NK-92 treated with Interleukin-12 subunit alpha and Interleukin-12 subunit beta, amount 100 ng/mL, for 24 hours (cell line): ENCODE results near the gene ZNF558.

Experiments
- DNase-seq: peaks from one replicate; lab custom pipeline; 2025; lab: John Stamatoyannopoulos, UW

The ZNF558 gene

DNA sequence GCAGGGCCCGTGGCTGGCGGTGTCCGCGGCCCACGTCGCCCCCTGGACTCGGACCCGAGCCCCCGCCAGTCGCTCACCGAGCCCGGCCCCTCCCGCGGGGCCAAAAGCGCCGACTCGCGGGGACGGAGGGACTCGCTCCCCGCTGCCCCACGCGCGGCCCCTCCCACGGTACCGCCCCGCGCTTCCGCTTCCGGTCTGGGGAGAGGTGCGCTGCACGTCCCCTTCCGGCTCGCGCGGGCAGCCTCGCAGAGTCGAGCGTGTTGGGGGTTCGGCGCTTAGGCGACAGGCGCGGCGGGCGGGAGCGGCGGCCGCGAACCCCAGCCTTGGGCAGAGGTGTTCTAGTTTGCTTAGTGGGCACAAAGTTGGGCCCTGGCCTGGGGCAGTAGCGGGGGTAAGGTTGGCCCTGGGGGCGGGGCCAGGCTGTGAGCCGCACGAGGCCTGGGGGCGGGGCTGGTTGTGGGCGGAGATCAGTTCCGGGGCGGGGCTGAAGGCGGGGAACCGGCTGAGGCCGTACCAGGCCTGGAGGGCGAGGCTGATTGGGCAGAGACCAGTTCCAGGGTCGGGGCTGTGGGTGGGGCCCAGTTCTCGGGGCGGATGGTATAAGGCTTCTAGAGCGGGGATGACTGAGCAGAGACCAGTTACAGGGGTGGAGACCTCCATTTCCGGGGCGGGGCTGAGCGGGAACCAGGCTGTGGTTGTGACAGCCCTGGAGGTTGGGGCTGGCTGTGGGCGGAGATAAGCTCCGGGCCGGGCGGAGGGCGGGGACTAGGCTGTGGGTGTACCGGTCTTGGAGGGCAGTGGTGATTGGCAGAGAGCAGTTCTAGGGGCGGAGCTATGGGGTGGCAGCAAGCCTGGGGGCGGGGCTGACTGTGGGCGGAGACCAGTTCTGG lies at the start of gene ZNF558, which contains the start of gene MBD3L1:
Gene ZNF558, minus strand, starts transcription at position 173 of the 890 bp plus-strand sequence. CDS start 9,645 bp downstream, outside the sequence.
Gene MBD3L1, plus strand, starts transcription at position 246 of the 890 bp plus-strand sequence. CDS start 10,302 bp downstream, outside the sequence.
- DNase-seq = peak; percentile 99

DNA sequence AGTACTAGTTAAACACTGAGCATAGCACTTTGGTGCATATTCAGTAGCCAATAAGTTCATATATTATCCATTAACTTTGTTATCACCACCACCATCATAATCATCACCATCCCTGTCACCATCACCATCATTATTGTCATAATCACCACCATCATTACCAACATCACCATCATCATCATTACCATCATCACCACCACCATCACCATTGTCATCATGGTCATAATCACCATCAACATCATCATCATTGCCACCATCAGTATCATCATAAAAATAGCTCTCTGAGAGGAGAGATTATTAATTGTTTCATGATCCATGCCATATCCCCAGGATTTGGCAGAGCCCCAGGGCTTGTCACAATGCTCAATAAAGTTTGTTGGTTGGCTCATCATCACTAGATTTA lies 49.4 kb upstream of the ZNF558 start:
- no peak for DNase-seq

DNA sequence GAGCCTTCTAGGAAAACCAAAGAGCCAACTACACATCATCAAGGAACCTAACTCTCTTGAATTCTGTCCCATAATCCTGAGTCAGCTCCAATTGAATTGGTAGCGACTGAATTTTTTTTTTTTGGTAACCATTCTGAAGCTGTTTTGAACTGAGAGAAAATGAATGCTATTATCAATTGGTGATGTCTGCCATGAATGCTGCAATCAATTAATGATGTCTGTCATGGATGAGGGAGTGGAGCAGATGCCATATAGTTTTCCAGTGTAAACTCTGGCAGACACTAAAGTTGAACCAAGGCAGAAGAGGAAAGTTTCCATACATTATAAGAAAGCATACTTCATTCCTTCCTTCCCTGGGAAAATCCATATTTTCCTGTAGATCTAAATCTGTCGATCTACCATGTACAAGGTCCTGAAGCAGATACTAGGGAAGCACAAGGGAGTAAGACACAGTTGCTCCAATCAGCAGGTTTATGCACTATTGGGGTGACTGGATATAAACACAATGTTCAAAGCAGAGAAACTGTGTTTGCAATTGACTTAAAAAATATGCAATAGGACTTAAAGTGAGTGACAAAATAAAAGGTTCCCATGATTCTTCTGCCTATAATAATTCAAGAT lies 48.9 kb upstream of the ZNF558 start:
- no peak for DNase-seq

DNA sequence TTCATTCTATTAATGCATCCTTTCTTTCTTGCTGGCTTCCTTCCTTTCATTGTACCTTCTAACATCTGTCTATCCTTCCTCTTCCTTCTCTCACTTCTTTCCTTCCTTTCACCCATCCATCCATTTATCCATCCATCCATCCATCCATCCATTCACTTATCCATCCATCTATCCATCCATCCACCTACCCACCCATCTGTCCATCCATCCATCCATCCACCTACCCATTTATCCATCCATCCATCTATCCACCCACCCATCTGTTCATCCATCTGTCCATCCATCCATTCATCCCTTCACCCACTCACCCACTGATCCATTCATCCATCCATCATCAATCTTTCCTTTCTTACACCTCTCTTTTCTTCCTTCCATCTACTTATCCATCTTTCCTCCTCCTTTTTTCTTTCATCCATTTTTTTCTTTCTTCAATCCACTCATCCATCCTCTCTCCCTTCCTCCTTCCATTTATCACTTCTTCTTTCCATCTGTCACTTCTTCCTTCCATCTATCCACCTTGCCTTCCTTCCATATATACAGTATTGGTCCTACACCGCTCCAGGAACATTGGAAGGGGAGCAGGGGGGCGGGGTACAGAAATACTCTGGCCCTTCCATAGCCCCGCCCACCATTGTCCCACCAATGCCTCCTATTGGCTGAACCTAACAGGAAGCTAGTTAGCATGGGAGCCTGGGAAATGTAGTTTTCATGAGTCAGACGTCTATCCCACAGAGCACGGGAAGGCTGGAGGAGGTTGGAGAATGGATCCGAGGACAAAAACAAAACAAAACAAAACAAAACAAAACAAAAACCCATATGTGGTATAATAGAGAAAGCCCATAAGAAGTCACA lies 46.0 kb upstream of the ZNF558 start:
- DNase-seq = no peak

DNA sequence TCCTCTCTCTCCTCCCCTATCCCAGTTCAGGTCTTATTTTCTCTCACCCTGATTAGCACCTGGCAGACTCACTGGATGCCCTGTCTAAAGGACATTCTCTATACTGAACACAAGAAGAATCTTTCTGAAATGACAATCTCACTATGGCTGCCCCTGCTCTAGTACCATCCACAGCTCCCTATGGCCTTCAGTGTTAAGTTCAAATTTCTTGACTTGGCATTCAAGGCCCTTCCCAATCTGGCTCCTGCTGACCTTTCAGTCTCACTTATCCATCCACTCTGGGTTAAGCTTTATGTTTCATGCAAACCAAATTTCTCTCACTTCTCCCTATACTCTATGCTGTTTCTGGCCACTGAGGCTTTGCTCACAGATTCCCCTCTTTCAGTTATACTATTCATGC lies 34.2 kb upstream of the ZNF558 start:
- DNase-seq = no peak

DNA sequence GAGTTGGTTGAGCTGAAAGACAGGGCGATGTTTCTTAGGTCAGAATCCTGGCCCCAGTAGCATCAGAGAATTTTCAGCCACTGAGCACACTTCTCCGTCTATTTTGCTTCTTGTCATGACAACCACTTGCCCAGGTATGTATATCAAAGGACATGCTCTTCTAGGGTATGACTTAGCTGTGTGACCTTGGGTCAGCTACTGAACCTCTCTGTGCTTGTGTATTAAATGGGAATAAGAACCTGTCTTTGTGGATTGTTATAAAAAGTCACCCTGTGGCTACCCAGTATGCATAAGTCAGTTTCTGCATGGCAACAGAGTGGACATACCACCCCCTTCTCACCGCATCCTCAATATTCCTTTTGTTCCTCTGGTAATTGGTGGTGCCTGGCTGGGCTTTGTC lies 26.2 kb upstream of the ZNF558 start:
- DNase-seq = no peak

DNA sequence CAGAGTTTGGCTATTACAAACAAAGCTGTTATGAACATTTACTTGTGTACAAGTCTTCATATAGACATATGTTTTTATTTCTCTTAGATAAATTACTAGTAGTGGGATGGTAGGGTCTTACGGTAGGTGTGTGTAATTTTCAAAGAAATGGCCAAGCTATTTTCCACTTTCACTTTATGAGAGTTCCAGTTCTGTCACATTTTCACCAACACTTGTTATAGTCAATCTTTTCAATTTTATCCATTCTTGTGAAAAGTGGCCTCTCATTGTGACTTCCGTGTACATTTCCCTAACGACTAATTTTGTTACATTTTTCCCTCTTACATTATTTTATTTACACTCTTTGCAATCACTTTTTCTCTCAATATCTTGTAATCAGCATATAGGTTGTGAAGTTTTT lies 18.4 kb upstream of the ZNF558 start:
- no peak for DNase-seq

DNA sequence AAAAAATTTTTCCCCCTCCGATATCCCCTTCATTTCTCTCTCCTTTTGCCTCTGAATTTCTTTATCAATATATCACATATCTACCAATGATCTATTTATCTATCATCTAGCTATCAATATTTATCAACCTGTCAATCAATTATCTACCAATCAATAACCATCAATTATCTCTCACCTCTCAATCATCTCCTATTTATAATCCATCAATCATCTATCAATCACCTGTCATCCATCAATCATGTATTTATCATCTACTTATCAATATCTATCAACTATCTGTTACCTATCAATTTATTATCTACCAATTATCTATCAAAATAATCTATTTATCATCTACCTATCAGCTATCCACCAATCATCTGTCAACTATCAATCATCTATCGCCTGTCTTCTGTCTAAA lies 17.1 kb upstream of the ZNF558 start:
- DNase-seq = no peak

DNA sequence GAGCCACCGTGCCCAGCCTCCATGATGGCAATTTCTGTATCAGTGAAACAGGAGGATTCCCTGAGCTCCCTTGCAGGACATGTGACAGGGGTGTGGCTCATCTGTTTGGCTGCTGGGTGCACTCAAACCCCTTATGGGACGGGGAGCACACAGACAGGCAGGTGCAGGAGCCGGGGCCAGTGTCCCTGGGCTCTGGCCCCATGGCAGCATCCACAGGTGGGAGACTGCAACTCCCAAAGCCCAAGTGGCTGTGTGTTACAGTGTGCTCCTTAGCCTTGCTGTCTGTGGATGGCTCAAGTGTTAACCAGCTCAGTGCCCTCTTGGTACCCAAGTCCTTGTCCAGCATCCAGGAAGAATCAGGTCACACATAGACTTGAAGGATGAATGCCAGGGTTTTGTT lies 14.7 kb upstream of the ZNF558 start:
- no peak for DNase-seq

DNA sequence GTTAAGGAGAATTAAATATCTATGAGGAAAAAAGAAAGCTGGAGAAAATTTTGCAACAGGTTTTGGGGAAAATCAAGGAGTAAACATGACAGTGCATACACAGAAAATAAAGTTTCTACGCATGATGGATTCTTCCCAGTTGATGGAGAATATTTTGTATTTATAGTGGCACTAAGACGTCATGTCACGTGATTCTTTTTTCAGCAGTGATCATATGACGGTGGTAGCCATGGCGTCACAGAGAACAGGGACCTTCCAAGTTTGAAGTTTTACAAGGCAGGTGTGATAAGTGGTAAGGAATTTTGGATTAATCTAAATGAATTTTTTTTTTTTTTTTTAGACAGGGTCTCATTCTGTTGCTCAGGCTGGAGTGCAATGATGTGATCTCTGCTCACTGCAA lies 8.6 kb upstream of the ZNF558 start:
- no peak for DNase-seq

DNA sequence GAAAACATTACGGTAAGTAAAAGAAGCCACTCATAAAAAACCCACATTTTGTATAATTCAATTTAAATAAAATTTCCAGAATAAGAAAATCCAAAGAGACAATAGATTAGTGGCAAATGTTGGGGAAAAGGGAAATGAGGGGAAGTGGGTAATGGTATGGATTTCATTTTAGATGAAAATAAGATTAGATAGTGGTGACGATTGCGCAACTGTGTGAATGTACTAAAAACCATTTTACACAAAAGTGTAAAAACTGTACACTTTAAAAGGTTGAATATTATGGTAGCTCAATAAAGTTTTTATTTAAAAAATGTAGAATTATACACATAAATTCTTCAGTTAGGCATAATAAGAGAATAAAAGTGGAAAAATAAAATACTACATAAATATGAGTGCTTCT lies 3.8 kb upstream of the ZNF558 start:
- no peak for DNase-seq

DNA sequence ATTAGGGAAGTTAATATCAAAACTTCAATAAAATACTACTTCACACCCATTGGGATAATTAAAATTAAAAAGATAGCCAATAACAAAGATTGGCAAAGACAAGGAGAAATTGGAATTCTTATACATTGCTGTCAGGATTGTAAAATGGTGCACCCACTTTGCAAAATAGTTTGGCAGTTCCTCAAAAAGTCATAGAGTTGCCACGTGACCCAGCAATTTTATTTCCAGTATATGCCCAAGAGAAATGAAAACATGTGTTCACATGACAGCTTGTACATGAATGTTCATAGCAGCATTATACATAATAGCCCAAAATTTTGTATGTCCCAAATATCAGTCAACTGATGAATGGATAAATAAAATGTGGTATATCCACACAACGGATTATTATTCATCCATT lies 3.3 kb upstream of the ZNF558 start:
- DNase-seq = no peak

DNA sequence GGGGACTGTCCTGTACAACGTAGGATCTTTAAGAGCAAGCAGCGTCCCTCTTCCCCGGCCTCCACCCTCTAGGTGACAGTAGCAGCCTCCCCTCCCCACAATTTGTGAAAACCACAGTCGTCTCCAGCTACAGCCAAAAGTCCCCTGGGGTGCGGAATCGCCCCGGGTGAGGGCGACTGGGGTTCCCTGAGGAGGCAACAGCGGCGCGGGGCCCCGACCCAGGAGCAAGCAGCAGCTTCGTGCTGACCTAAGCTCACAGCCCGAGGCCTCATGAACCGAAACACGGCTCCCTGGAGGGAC lies 322 bp downstream of the ZNF558 start:
- no peak for DNase-seq

DNA sequence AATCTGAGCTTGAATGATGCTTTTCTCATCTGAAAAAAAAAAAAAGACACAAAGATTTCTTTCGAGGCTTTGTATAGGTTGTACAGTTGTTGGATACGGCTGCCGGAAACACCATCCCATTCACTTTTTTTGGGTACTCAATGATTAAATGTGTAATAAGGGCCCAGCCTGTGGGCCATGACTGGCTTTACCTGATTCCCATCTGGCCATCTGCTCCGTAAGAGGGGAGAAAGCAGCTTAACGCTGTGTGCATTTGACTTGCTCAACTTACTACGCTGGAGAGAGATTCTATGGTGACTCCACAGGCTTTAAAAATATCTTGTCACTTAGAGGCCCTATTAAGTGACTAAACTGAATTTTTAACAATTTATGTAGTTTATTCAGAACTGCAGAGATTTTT lies 731 bp downstream of the ZNF558 start:
- no peak for DNase-seq

DNA sequence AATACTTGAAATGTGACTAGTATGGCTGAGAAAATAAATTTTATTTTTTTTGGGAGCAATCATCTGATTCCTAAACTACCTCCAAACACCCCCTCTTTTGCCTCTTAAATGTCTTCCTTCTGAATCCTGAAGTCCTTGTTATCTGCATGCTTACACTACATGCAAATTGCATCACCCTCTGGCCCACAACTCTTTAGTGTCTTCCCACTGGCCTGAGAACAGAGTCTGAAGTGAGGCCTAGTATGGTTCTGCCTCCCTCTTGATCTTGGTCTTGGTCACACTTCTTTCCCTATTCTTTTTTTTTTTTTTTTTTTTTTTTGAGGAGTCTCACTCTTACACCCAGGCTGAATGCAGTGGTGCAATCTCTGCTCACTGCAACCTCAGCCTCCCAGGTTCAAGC lies 4.8 kb downstream of the ZNF558 start:
- DNase-seq = no peak

DNA sequence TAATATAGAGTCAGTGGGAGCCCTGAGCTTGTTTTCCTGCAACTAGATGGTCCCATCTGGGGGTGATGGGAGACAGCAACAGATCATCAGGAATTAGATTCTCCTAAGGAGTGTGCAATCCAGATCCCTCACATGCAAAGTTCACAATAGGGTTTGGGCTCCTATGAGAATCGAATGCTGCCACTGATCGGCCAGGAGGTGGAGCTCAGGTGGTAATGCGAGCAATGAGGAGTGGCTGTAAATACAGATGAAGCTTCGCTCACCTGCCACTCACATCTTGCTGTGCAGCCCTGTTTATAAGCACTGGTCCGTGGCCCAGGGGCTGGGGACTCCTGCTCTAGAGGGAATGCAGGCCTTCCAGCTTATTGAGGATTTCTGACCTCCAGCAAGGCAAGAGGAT lies 5.7 kb downstream of the ZNF558 start:
- DNase-seq = no peak

DNA sequence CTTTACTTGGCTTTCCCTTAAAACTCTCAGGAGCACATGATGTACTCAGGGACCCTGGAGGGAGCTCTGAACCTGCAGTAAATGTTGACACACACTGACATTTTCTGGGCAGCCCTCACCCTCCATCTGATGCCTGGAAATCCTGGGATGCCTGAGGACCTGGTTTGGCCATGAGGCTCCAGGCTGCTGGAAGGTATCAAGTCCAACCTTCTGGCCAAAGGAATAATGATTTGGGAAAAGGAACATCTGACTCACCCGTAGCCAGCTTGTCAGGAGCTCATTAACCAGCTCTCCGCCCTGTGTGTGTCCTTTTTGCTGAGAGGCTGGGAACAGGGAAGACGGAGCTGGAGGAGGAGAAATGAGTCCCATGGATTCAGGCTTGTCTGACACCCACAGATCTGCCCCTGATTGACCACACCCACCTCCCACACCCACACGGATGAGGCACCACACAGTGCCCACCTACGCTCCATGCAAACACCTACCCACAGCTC lies 10.3 kb downstream of the ZNF558 start:
- DNase-seq = no peak

DNA sequence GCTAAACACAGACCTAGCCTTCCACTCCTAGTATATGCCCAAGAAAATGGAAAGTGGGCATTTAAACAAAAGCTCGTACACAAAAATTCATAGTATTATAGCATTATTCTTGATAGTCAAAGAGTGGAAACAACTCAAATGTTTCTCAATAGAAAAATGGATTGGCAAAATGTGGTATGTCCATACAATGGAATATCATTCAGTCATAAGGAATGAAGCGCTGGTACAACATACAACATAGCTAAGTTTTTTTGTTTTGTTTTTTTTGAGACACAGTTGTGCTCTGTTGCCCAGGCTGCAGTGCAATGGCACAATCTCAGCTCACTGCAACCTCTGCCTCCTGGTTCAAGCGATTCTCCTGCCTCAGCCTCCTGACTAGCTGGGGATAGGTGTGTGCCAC lies 11.9 kb downstream of the ZNF558 start:
- no peak for DNase-seq

DNA sequence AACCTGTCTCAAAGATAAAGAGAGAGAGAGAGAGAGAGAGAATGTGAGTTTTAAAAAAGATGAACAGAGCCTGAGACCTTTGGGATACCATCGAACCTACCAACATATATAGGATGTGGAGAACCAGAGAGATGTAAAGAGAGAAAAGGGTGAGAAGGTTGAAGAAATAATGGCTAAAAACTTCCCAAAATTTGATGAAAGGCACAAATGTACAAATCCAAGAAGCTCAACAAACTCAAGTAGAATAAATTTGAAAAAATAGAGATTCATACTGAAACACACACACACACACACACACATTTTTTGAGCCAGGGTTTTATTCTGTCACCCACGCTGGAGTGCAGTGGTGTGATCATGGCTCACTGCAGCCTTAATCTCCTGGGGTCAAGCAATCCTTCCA lies 16.3 kb downstream of the ZNF558 start:
- DNase-seq = no peak

DNA sequence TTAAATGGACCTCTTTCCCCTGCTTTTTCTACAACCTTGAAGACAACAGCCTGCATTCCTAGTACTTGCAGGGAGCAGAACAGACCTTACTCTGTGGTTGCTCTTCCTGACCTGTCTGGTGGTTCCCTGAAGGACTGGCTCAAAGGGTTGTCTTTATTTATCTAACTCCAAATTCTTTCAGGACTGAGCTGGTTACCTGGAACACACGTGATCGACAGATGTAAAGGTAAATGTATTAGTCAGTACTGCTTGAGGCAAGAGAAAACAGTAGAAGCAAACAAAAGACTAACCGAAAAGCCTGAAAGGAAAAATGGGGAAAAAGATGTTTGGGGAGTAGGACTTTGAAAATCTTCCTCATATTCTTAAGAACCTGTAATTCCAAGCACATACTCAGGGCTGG lies 17.9 kb downstream of the ZNF558 start:
- DNase-seq = no peak

DNA sequence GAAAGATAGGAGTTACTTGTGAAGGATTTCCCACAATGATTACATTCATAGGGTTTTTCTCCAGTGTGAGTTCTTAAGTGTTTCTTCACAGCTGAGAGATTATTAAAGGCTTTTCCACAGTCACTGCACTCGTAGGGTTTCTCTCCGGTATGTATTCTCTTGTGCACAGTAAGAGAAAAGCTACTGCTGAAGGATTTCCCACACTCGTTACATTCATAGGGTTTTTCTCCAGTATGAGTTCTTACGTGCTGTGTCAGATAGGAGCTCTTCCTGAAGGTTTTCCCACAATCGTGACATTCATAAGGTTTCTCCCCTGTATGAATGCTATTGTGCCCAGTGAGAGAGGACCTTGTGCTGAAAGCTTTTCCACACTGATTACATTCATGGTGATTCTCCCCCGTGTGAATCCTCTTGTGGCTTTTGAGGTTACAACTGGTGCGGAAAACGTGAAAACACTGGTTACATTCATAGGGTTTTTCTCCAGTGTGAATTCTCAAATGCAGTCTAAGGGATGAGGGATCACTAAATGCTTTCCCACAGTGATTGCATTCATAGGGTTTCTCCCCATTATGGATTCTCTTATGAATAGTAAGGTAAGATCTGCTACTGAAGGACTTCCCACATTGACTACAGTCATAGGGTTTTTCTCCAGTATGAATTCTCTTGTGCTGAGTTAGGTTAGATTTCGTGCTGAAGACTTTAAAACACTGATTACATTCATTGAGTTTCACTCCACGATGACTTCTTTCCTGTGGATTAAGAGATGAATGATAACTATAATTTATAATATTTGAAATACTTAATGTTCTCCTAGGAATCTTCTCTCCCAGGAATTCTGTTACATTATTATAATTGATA lies 20.6 kb downstream of the ZNF558 start:
- DNase-seq = no peak

DNA sequence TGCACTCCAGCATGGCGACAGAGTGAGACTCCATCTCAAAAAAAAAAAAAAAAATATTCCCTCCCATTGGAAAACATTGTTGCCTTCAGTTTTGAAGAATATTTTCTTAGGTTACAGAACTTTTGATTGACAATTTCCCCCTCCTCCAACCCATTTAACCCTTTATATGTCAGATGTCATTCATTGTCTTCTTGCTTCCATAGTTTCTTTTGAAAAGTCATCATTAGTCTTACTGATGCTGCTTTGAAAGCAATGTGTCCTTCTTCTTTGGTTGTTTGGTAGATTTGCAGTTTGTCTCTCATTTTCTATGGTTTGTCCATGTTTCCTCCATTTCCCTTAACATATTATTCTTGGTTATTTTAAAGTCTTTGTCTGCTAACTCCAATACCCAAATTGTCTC lies 25.4 kb downstream of the ZNF558 start:
- DNase-seq = no peak
